Stomach (tissue), 4 donors: Measurements from ENCODE around the gene SIM2.

Experiments
- EP300 ChIP-seq: sonication (generic); formaldehyde crosslinking; IDR thresholded peaks from one replicate; pipeline ENCODE4 v1.6.1; 2017; ENCODE audit warnings: antibody characterized with exemption
- POLR2A ChIP-seq, 4 donors: fragments of 450-650 bp; IDR thresholded peaks; one replicate each; pipeline ENCODE4 v1.6.1; 2016; ENCODE audit warnings: antibody characterized with exemption in 4 of 4, control low read depth in 2 of 4, mild to moderate bottlenecking in 1 of 4, moderate library complexity in 1 of 4
- POLR2AphosphoS5 ChIP-seq, 3 donors: sonication (generic); formaldehyde crosslinking; IDR thresholded peaks; one replicate each; pipeline ENCODE4 v1.6.1; 2016; ENCODE audit warnings: antibody characterized with exemption in 3 of 3
- TF ChIP-seq, protein P1 (sequence below), 7 experiments: fragments of 450-650 bp in 4 of 7; fragments of 200-600 bp in 3 of 7; sonication (generic) in 3 of 7; IDR thresholded peaks; one replicate each; pipeline ENCODE4 v1.5.1; 2016 to 2019; ENCODE audit warnings: antibody characterized with exemption in 7 of 7, control low read depth in 2 of 7, mild to moderate bottlenecking in 1 of 7

DNA sequence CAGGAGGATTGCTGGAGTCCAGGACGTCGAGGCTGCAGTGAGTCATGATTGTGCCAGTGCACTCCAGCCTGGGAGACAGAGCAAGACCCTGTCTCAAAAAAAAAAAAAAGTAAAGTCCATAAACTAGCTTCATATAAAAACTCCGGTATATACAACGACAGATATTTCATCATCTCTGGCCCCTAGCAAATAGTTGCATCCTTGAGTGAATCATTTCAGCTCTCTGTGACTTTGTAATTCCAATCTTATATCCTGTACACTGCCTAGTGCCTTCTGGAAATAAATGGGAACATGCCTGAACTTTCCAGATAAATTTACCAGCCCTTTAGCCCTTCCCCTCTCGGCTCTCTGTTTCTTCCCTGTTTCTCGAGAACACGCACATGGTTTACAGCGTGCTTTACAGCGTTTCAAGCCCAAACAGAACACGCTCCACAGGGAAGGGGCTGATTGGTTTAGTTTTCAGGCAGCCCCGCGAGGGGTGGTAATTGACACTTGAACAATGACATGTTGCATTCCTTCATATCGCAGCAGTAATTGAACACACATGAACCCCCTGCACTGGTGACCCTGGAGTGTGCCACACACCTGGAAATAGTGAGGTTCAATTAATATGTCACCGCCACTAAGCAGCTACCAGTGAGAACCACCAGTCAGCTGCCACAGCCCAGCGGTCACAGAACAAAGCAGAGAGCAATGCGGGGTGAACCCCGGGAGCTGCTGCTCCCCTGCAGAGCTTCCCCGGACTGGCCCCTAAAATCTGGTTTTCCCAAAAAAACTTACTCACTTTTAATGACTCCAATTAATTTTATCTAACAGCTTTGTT is 35.7 kb upstream of the SIM2 start:
- no peak for TF ChIP-seq EP300
- TF ChIP-seq, protein P1, sequence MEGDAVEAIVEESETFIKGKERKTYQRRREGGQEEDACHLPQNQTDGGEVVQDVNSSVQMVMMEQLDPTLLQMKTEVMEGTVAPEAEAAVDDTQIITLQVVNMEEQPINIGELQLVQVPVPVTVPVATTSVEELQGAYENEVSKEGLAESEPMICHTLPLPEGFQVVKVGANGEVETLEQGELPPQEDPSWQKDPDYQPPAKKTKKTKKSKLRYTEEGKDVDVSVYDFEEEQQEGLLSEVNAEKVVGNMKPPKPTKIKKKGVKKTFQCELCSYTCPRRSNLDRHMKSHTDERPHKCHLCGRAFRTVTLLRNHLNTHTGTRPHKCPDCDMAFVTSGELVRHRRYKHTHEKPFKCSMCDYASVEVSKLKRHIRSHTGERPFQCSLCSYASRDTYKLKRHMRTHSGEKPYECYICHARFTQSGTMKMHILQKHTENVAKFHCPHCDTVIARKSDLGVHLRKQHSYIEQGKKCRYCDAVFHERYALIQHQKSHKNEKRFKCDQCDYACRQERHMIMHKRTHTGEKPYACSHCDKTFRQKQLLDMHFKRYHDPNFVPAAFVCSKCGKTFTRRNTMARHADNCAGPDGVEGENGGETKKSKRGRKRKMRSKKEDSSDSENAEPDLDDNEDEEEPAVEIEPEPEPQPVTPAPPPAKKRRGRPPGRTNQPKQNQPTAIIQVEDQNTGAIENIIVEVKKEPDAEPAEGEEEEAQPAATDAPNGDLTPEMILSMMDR (IDR thresholded peaks at IDR 0.05): no peak
- no peak for TF ChIP-seq POLR2A (IDR thresholded peaks at IDR 0.05)
- TF ChIP-seq POLR2AphosphoS5 (IDR thresholded peaks at IDR 0.05): no peak
